HFFc6 (cell line): ENCODE measurements around the gene GSC. TPM values are rescaled to one million over a fixed set of nuclear protein-coding genes. Genes with fewer than 3 reads are reported as not detected.

Experiments used
- DNase-seq: peaks from one replicate; pipeline ENCODE4 v3.0.0-alpha.2; 2018
- H3K27ac Mint-ChIP-seq: 2 replicates; pipeline ENCODE4 v1.8.0; 2020; ENCODE audit warnings: mild to moderate bottlenecking, mixed read lengths
- H3K27me3 Mint-ChIP-seq: 2 replicates; pipeline ENCODE4 v1.8.0; 2021; ENCODE audit warnings: mild to moderate bottlenecking, moderate library complexity, mixed read lengths; ENCODE audit not compliant: insufficient read depth
- H3K36me3 Mint-ChIP-seq: 2 replicates; pipeline ENCODE4 v1.8.0; 2021; ENCODE audit warnings: low read depth, mixed read lengths
- H3K4me1 Mint-ChIP-seq: 2 replicates; pipeline ENCODE4 v1.8.0; 2020; ENCODE audit warnings: low read depth, mixed read lengths
- H3K4me3 Mint-ChIP-seq: 2 replicates; pipeline ENCODE4 v1.8.0; 2020; ENCODE audit warnings: mild to moderate bottlenecking, moderate library complexity, mixed read lengths
- H3K9me3 Mint-ChIP-seq: 2 replicates; pipeline ENCODE4 v1.8.0; 2020; ENCODE audit warnings: mild to moderate bottlenecking, mixed read lengths
- CTCF ChIP-seq: fragments of 200-600 bp; sonication (generic); IDR thresholded peaks from 2 replicates; pipeline ENCODE4 v1.5.0; 2021; ENCODE audit warnings: antibody characterized with exemption, mild to moderate bottlenecking
- total RNA-seq, 6 experiments: library from RNA; stranded (reverse); fragmentation: NEBNext Ultra II Directional; extraction: Animal tissue kit (Norgen Biotek cat#: 25700); gene quantifications; 2 replicates in 1 of 6; 3 replicates in 5 of 6; pipeline ENCODE4 v1.2.3, GENCODE V29; 2021

Gene GSC
- total RNA-seq, 6 experiments from 2014 or later: not detected

DNA sequence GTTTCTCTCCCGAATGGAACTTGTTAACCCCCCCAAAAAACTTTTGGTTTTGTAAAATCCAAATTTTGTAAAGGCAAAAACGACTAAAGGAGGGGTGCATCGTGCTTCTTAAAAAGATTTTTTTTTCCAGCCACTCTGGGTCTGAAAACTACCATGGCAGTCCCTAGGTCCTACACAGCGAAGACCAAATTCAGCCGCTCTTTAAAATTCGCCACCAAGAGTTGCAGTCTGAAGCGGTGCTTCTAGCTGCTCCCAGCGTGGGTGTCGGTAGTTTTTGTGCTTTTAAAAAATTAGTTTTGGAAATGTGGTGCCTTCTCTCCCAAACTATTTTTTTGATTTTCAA, 873 bp upstream of the GSC start:
- no peak for DNase-seq
- Mint-ChIP-seq H3K4me1 (no peaks in the 10 kb centered on the region), H3K4me3 (no peak overlapping the region), H3K27me3 (peaks cover 15% of the 10 kb centered on the region), H3K27ac (no peak overlapping the region), H3K36me3 (peaks cover 14% of the 10 kb centered on the region), H3K9me3 (peaks cover 35% of the 10 kb centered on the region)
- TF ChIP-seq CTCF: no peak

GRCh38 chr14:94770251-94770749, 387 bp upstream of the GSC start:
- peaks cover 15% of the 10 kb centered on the region for H3K27me3 Mint-ChIP-seq
- H3K36me3 Mint-ChIP-seq: peaks cover 14% of the 10 kb centered on the region
- TF ChIP-seq CTCF: no peak
- H3K4me1 Mint-ChIP-seq: no peaks in the 10 kb centered on the region
- H3K27ac Mint-ChIP-seq: no peak overlapping the region
- DNase-seq: no peak
- peaks cover 40% of the 10 kb centered on the region for H3K9me3 Mint-ChIP-seq
- H3K4me3 Mint-ChIP-seq: no peak overlapping the region

- Mint-ChIP-seq H3K27ac (no peak overlapping the region), H3K9me3 (peaks cover 44% of the 10 kb centered on the region), H3K27me3 (peaks cover 15% of the 10 kb centered on the region), H3K4me3 (no peak overlapping the region), H3K36me3 (peaks cover 14% of the 10 kb centered on the region), H3K4me1 (no peaks in the 10 kb centered on the region)
- no peak for TF ChIP-seq CTCF
- no peak for DNase-seq
These were observed 1.2 kb downstream of the GSC start for GRCh38 chr14:94768521-94769390.

DNA sequence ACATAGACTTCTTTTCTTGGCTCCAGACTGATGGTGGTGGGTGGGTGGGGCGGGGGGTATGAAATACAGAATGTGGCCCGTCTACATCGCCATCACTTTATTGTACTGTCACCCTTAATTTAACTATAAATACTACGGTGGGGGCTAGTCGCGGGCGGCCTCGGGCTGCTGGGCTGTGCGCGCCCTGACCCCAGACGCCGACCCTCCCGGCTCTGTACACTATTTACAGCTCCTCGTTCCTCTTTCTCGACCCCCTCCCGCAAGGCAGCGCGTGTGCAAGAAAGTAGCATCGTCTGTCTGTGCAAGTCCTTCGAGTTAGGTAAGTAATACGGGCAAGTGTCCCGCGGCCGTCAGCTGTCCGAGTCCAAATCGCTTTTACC, 1.8 kb downstream of the GSC start:
- H3K4me3 Mint-ChIP-seq: no peak overlapping the region

GRCh38 chr14:94767321-94767878, 2.5 kb downstream of the GSC start:
- H3K36me3 Mint-ChIP-seq: peaks cover 12% of the 10 kb centered on the region
- H3K27me3 Mint-ChIP-seq: peaks cover 9% of the 10 kb centered on the region
- no peak overlapping the region for H3K27ac Mint-ChIP-seq
- DNase-seq: no peak
- peaks cover 43% of the 10 kb centered on the region for H3K9me3 Mint-ChIP-seq
- H3K4me1 Mint-ChIP-seq: no peaks in the 10 kb centered on the region
- TF ChIP-seq CTCF: no peak
- H3K4me3 Mint-ChIP-seq: no peak overlapping the region

More for the DNA sequence above, 1.8 kb downstream of the GSC start:
- peaks cover 14% of the 10 kb centered on the region for H3K36me3 Mint-ChIP-seq
- H3K27ac Mint-ChIP-seq: no peak overlapping the region
- no peak for TF ChIP-seq CTCF
- DNase-seq: no peak
- H3K27me3 Mint-ChIP-seq: peaks cover 12% of the 10 kb centered on the region
- H3K9me3 Mint-ChIP-seq: peaks cover 41% of the 10 kb centered on the region
- H3K4me1 Mint-ChIP-seq: no peaks in the 10 kb centered on the region
